HS-5 (cell line): Measurements from ENCODE around the gene LCN2.
A peak's percentile ranks its signal among the peaks of the same experiment; 100 is the strongest.
"Not testable (repeated sequence)": the region's sequence is repeated elsewhere in the genome, so short reads cannot be mapped to it uniquely, and the experiment has no call there.

Source experiments
- DNase-seq: peaks from one replicate; pipeline ENCODE4 v3.0.0-alpha.2; 2012; ENCODE audit warnings: low read depth

Gene LCN2

GRCh38 chr9:128168731-128169308 is 19.6 kb downstream of the LCN2 start:
- DNase-seq: no peak

DNA sequence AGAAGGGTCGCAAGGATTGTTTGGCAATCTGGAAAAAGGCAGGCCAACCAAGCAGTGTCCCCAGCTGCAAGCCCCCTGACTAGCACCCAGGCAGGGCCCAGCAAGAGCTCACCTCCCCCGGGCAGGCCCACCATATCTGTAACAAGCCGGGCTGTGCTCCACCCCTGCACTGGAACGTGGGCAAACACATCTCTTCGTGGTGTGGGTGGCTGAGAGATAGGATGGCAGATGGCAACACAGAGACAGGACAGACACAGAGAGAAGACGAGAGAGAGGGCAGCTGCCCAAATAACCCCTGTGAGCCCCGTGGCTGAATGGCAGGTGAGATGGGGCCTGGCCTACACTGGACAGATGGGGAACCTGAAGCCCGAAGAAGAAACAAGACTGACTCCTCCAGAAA is 20.2 kb downstream of the LCN2 start:
- DNase-seq: no peak

GRCh38 chr9:128169925-128170324 is 20.7 kb downstream of the LCN2 start:
- no peak for DNase-seq

DNA sequence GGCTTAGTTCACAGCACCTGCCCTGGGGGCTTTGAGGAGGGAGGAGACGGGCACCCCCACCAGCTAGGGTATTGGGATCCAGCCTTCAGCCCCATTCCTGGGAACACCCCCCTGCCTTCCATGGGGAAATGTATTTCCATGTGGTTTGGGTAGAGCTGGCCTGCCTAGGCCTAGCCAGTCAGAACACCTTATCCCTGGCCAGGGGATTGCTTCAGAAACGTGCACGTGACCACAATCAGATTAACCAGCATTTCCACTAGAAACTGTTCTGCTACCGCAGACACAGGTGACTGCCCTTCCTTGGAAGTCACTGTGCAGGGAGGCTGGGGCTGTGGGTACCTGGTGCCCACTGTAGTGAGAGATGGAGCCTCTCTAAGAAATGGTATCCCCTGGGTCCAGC is 24.8 kb downstream of the LCN2 start:
- DNase-seq: no peak

GRCh38 chr9:128175102-128175563 is 25.9 kb downstream of the LCN2 start:
- no peak for DNase-seq

GRCh38 chr9:128175726-128176125 is 26.5 kb downstream of the LCN2 start:
- no peak for DNase-seq

DNA sequence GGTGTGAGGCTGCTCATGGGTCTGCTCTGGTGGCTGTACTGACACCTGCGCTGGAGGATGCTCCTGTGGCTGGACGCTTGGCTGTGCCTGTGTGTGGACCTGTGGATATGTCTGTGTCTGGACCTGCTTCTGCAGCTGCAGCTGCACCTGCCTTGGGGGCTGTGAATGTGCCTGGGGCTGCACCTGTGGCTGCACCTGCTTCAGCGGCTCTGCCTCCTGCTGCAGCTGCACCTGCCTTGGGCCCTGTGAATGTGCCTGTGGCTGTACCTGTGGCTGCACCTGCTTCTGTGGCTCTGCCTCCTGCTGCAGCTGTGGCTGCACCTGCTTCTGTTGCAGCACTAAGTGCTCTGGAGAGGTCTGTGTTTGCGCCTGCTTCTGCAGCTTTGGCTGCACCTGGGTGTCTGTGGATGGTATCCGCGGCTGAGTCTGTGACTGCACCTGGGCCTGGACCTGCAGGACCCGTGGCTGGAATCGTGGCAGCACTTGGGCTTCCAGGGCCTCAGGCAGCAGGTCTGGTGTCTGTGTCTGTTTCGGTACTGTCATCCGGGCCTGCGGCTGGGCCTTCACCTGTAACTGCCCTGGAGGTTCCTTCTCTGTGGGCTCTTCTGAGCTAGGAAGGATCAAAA is 29.7 kb downstream of the LCN2 start:
- no peak for DNase-seq

GRCh38 chr9:128180001-128180400 is 30.7 kb downstream of the LCN2 start:
- no peak for DNase-seq

DNA sequence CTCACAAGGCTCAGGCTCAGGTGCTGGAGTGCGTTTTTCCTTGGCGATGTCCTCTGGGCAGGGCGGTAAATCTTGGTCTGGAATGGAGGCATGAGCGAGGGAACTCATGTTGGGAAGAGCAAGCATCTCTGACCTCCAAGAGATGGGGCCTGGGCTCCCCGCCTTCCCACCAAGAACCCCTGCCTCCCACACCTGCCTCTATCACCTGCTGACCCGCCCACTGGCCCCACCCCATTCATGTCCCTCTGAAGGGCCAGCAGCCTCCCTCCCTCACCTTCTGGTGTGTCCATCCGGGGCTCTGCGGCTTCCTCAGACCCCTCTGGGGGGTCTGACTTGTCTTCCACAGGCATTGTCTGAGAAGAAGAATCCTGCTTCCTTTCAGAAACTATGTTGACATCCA is 31.2 kb downstream of the LCN2 start:
- DNase-seq: no peak

GRCh38 chr9:128181480-128181879 is 32.2 kb downstream of the LCN2 start:
- DNase-seq: not testable (repeated sequence)

DNA sequence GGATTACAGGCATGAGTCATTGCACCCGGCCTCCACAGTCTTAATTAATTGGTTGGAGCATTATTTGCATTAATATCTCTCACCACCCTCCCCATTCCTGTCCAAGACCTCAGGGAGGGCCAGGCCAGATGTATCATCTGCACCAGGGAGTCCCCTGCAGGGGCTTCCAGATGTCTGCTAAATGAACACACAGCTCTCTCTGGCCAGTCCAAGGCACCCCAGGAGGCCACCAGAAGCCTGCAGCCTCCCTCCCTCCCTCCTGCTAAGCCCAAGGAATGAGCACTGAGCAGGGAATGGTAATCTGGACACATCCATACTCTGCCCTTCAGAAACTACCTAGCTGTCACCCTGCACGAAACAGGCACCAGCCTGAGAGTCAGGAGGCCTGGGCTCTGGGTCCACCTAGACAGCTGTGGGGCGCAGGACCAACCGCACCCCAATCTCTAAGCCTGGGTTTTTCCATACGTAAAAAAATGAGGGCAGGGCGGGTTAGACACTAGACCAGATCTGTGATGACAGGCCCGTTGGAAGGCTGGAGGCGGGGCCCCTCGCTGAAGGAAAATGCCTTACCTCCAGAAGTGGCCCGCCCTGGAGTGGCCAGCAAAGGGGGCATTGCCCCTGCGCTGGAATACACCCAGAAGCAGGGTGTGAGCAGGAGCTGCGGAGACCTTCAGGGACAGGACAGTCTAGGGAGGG is 33.8 kb downstream of the LCN2 start:
- no peak for DNase-seq

DNA sequence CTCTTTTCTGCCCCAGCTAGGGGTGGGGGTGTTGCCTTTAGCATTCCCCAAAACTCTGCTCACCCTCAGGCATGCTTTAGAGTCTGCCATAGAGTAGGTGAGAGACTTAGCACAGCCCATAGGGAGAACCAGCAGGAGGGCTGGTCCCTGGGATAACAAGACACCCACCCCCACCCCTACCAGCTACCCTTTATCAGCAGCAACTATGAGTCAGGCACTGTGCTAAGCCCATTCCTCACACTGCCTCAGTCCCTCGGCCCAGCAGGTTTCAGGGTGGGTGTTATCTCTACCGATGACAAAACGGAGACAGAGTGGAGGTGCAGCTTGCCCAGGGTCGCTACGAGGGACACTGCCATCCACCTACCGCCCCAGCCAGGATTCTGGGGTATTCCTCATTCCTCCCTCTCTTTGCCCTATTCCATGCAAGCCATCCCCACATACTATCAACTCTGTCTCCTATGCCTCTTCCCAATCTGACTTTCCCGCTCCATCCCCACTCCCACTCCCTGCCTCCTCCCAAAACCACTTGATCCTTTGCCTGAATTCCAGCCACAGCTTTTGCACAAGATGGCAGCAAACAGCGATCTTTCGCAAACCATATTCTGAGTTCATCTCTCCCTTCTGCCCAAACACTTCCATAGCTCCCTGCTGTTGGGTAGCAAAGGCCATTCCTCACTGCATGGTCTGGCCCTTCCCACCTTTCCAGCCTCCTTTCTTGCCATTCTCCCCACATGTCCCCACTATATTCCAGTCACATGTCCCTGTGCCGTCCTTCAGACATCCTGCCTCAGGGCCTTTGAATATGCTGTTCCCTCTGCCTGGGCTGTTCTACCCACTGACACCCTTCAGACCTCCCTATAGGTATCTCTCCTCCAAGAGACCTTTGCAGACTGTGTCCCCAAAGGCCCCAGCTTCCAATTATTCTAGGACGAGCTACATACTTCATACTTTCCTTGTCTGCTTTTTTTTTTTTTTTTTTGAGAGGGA is 37.0 kb downstream of the LCN2 start:
- DNase-seq: no peak

- no peak for DNase-seq
These were observed 38.1 kb downstream of the LCN2 start for GRCh38 chr9:128187361-128187760.

GRCh38 chr9:128188209-128188608 is 39.0 kb downstream of the LCN2 start:
- DNase-seq: no peak

- no peak for DNase-seq
These were observed 40.8 kb downstream of the LCN2 start for GRCh38 chr9:128190013-128190412.

DNA sequence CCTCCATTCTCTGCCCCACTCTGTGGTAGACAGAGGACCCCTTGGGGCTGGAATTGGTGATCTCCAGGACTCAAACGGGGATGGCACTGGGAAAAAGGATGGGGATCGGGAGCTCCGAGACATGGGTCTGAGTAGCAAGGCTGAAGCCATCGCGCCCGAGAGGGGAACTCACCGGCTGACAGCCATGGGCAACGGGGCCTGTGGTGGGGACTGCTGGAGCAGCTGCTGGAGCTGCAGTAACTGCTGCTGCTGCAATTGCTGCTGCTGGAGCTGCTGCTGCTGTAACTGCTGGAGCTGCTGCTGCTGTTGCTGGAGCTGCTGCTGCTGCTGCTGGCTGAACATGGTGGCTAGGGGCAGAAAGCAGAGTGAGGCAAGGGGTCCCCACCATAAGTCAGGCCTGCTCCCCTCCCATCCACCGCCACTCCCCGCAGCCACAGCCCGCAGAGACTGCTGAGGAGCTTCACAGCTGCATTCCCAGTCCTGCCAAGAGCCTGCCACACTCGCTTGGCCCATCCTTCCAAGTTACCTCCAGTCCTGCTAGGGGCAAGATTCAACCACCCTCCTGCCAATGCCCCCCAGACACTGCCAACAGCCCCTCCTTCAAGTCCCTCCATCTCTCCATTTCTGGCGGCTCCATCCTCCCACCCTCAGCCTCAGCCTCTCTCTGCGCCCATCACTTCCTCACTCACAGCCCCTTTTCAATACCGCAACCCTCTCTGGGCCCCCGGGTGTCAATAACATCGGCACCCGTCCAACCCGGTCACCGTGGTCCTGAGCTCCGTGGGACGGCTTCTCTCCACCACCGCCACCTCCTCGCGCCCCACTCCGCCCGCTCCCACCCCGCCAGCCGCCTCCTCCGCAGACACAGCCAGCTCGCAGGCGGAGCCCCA is 41.5 kb downstream of the LCN2 start:
- no peak for DNase-seq

GRCh38 chr9:128191406-128192046 is 42.3 kb downstream of the LCN2 start, which contains the start of gene CIZ1:
Gene CIZ1, minus strand, starts transcription at chr9:128191572. Its CDS starts 715 bp downstream, at chr9:128190857.
- no peak for DNase-seq

DNA sequence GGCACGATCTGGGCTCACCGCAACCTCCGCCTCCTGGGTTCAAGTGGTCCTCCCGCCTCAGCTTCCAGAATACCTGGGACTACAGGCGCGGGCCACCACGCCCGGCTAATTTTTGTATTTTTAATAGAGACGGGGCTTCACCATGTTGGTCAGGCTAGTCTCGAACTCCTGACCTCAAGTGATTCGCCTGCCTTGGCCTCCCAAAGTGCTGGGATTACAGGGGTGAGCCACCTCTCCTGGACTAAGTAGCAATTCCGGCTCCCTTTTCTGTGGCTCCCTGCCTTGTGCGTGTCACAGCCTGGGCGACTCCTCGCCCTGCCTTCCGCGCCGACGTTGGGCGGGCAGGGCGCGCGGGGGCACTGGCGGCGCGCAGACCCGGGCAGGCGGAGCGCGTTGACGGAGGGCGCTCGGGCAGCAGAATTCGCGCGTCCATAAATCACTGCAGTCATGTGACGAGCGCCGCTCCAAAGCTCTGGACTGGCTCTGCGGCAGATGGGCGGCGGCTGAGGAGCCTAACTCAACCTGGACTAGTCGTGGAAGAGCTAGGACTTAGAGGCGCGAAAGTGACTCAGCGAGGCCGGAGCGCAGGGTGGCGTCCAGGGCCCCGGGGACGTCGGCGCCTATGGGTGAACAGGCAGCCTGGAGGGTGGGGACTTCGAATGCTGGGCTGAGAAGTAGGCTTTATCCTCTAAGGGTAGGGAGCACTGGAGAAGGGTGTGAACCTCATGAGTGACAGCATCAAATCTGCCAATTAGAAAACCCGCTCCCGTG is 43.5 kb downstream of the LCN2 start:
- peak; percentile 77 for DNase-seq

DNA sequence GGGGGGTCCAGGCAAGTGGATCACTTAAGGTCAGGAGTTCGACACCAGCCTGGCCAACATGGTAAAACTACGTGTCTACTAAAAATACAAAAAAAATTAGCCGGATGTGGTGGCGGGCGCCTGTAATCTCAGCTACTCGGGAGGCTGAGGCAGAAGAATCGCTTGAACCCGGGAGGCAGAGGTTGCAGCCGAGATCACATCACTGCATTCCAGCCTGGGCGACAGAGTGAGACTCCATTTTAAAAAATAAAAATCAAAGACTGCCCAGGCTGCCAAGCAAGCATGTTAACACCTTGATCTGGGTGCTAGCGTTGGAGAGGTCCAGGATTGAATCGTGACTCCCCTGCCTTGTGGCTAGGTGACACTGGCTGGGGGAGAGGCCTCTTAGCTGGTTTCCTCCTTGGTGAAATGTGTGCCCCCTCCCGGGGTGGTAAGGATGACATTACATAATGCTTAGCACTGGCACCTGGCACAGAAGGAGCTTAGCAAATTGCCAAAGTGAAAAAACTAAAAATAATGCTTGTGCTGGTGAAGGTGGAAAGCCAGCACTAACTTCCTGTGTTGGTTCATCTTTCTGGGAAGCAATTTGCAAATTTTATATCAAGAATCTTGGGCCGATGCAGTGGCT is 44.3 kb downstream of the LCN2 start:
- DNase-seq: no peak
